HL-60/S4 (cell line): ENCODE measurements around the gene ADCY9.
"Not testable (repeated sequence)": the region's sequence is repeated elsewhere in the genome, so short reads cannot be mapped to it uniquely, and the experiment has no call there.

Experiments
- in situ Hi-C: fragments of 300-500 bp; cut with MboI; formaldehyde crosslinking; loops from 2 replicates; pipeline ENCODE4 v1.14.3; 2022; ENCODE audit warnings: low sequenced_read_pairs

The ADCY9 gene

GRCh38 chr16:4042581-4042980 is 73.7 kb downstream of the ADCY9 start:
- in situ Hi-C loops: no loop called here

DNA sequence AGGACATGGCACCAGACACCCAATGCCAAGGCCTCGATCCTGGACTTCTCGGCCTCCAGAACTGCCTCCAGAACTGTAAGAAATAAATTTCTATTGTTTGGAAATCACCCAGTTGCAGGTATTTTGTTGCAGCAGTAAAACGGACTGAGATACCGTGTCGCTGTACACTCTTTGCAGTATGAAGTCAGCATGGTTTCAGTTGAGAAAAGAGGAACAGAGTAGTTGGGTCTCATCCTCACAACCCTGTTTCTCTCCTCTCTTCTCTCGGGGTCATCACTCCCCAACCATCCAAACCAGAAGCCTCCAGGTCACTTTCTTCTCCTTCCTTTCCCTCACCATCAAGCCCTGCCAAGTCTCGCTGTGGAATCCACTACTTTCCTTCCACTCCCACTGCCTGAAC is 77.8 kb downstream of the ADCY9 start:
- in situ Hi-C loops: no loop called here

- in situ Hi-C loops: not testable (repeated sequence)
These were observed 79.3 kb downstream of the ADCY9 start for GRCh38 chr16:4036952-4037351.

- in situ Hi-C loops: no loop called here
These were observed 81.3 kb downstream of the ADCY9 start for GRCh38 chr16:4034963-4035362.

- in situ Hi-C loops: no loop called here
These were observed 82.3 kb downstream of the ADCY9 start for GRCh38 chr16:4033951-4034350.

GRCh38 chr16:4032768-4033167 is 83.5 kb downstream of the ADCY9 start:
- in situ Hi-C loops: no loop called here

GRCh38 chr16:4028144-4028543 is 88.1 kb downstream of the ADCY9 start:
- in situ Hi-C loops: no loop called here

- in situ Hi-C loops: no loop called here
These were observed 89.4 kb downstream of the ADCY9 start for GRCh38 chr16:4026854-4027253.

- in situ Hi-C loops: no loop called here
These were observed 90.8 kb downstream of the ADCY9 start for GRCh38 chr16:4025428-4025827.

DNA sequence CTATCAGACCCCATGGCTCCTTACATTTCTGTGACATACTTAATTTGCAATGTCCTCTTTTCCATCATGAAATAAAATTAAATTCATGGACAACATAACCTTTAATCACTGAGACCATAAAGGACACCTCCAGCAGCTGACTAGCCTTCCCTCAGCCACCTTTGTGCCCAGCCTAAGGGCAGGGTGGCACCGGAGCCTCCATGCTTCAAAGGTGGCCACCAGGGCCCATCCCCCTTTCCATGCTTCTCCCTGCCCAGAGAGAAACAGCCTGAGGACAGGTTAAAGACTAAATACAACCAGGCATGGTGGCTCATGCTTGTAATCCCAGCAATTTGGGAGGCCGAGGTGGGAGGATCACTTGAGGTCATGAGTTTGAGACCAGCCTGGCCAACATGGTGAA is 94.3 kb downstream of the ADCY9 start:
- in situ Hi-C loops: no loop called here

DNA sequence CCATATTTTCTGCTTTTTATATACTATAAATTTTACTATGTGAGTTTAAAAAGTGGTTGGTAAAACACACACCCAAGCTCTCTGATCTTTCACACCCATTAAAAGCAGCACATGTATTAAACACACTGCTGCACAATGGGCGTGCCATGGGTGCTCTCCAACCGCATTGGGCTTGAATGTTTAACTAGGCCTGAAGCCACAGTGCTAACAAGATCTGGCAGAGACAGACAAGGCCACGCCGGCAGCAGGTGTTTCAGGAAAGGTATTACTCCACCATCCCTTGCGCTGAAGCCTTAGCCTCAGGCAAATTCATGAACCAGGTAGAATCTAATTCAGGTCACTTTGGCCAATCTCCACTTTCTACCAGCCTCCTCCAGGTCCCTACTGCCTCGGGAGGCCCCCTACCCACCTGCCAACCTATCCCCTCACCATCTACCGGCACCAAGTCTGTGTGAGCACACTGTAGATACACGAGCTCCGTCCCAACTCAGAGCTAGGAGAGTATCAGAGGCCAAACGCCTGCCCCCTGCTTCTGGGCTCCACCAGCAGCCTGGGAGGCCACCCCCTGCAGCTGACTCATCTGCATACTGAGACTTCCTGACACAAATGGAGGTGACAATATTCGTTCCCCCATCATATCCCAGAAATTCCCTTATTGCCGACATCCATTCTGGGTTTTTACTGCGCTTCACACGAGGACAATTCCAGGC is 95.0 kb downstream of the ADCY9 start:
- in situ Hi-C loops: no loop called here

- in situ Hi-C loops: no loop called here
These were observed 96.9 kb downstream of the ADCY9 start for GRCh38 chr16:4019371-4019791.

DNA sequence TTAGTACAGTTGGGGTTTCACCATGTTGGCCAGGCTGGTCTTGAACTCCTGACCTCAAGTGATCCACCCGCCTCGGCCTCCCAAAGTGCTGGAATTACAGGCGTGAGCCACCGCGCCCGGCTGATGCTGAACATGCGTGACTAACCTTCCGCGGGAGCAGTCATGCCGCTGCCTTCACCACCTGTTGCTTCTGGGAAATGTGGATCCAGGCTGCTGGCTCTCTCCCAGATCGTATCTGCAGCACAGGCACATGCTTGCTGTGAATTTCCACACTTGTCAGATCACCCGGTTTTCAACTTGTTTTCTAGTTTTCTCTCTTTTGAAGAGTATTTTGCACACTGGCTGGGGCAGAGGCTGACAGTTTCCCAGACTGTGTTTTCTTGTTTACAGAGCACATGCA is 97.9 kb downstream of the ADCY9 start:
- in situ Hi-C loops: no loop called here

GRCh38 chr16:4017807-4018206 is 98.4 kb downstream of the ADCY9 start:
- in situ Hi-C loops: no loop called here

GRCh38 chr16:4016658-4017057 is 99.6 kb downstream of the ADCY9 start:
- in situ Hi-C loops: no loop called here

GRCh38 chr16:4016005-4016352 is 100.3 kb downstream of the ADCY9 start:
- in situ Hi-C loops: no loop called here

GRCh38 chr16:4015275-4016004 is 100.8 kb downstream of the ADCY9 start:
- in situ Hi-C loops: no loop called here

DNA sequence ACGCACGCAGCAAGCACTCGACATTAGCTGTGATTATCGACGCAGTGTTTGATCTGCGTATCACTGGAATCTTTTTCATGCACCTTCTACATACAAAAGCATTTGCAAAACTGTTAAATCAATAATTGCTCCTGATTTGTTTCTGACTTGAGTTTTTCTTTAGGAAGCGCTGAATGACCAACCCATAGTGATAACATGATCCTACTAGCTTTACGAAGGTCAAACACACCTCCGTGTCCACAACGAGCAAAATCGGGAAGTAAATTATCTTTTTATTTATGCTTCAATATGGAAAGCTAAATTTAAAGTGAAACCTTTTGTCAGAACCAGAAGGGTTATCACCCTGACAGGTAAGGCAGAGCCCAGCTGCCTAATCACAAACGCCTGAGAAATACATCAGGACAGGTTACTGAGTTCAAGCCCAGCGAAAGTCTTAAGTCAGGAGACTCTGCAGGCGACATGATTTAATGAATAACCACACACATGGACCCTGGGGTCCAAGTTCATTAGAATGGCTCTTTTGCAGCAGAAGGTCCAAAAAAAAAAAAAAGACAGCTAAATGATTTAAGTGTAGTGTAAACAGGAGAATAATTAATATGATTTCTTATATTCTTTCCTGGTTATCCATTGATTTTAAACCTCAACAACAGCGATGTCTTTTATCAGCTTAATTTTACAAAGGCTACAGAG is 104.2 kb downstream of the ADCY9 start:
- in situ Hi-C loops: no loop called here

DNA sequence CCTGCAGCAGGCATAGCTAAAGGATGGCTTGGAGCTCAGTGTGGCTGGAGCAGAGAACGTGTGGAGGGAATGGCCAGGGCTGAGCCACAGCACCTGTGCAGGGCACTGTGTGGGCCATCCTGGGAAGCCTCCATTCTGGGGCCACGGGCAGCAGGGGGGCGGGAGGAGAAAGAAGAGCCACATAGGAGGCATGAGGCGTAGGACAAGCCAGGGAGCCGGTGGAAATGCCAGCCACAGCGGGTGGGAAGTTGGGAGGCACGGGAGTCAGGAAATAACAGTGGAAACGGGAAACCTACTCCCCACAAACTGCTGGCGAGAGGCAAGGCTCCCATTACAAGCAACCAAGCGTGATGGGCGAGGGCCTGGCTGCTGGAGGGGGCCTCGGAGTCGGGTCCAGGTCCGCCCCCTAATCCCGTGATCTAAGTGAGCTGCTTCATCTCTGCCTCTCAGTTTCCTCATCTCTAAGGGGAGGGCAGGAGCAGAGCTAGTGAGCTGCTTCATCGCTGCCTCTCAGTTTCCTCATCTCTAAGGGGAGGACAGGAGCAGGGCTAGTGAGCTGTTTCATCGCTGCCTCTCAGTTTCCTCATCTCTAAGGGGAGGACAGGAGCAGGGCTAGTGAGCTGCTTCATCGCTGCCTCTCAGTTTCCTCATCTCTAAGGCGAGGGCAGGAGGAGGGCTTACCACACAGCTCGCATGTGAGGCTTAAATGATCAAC is 104.9 kb downstream of the ADCY9 start:
- in situ Hi-C loops: no loop called here

GRCh38 chr16:4010225-4011158 is 105.8 kb downstream of the ADCY9 start:
- in situ Hi-C loops: no loop called here
